GM12878 (cell line): ENCODE results near the gene HS3ST5. TPM values are rescaled to one million over a fixed set of nuclear protein-coding genes. Genes with fewer than 3 reads are reported as not detected.

Source experiments
- BHLHE40 ChIP-seq, 2 experiments: fragments of 450-650 bp in 1 of 2; IDR thresholded peaks; 2 replicates each; pipeline ENCODE4 v1.6.1; 2011 to 2017; ENCODE audit warnings: low read depth in 2 of 2, borderline replicate concordance in 1 of 2, improper control_type of control experiment in 1 of 2, low read length in 1 of 2, mild to moderate bottlenecking in 1 of 2
- EP300 ChIP-seq, 2 experiments: fragments of 150-350 bp in 1 of 2; IDR thresholded peaks; 2 replicates each; pipeline ENCODE4 v1.6.1; 2011 to 2012; ENCODE audit warnings: low read depth in 2 of 2, low read length in 2 of 2, borderline replicate concordance in 1 of 2, improper control_type of control experiment in 1 of 2, inconsistent platforms in 1 of 2; ENCODE audit not compliant: control insufficient read depth in 1 of 2
- ETV6 ChIP-seq, 2 experiments: fragments of 450-650 bp in 1 of 2; IDR thresholded peaks in 1 of 2; conservative IDR thresholded peaks in 1 of 2; 2 replicates each; pipeline ENCODE4 v1.6.1; 2014; ENCODE audit warnings: antibody characterized with exemption in 1 of 2, borderline replicate concordance in 1 of 2, low read depth in 1 of 2, mild to moderate bottlenecking in 1 of 2, moderate library complexity in 1 of 2
- IKZF1 ChIP-seq: fragments of 450-650 bp; conservative IDR thresholded peaks from 2 replicates; pipeline ENCODE4 v1.6.1; 2017; ENCODE audit warnings: antibody characterized with exemption, mild to moderate bottlenecking
- POLR2AphosphoS2 ChIP-seq: IDR thresholded peaks from 2 replicates; pipeline ENCODE4 v1.6.1; 2011; ENCODE audit warnings: low read depth, mild to moderate bottlenecking, low read length, improper control_type of control experiment, moderate library complexity
- TARDBP ChIP-seq: IDR thresholded peaks from 2 replicates; pipeline ENCODE4 v1.6.1; 2016; ENCODE audit warnings: borderline replicate concordance
- polyA plus RNA-seq, 11 experiments: library from polyadenylated mRNA; depleted of rRNA in 4 of 11; unstranded in 6 of 11; stranded (reverse) in 5 of 11; fragments of >200 nt; fragmentation: Nextera tagmentation in 4 of 11; fragmentation: Illumina TruSeq in 1 of 11; extraction: Ambion mirVana in 4 of 11; extraction: Trizol in 1 of 11; gene quantifications; 1 replicate in 1 of 11; 2 replicates in 10 of 11; pipeline versions ENCODE4 v1.2.1 to v1.2.3, GENCODE V29; 2011 to 2016; ENCODE audit warnings: inconsistent platforms in 2 of 11, missing spikeins in 2 of 11, low read depth in 1 of 11
- total RNA-seq, 4 experiments: library from RNA; depleted of rRNA in 3 of 4; stranded (reverse); fragments of >200 nt in 3 of 4; fragmentation: Illumina TruSeq in 1 of 4; extraction: Trizol in 1 of 4; gene quantifications; 2 replicates each; pipeline versions ENCODE4 v1.2.1 to v1.2.3, GENCODE V29; 2013 to 2021
- TF ChIP-seq, protein P1 (sequence below): fragments of 450-650 bp; IDR thresholded peaks from 2 replicates; pipeline ENCODE4 v1.6.1; 2018; ENCODE audit warnings: borderline replicate concordance, mild to moderate bottlenecking; ENCODE audit not compliant: partially characterized antibody
- TF ChIP-seq, protein P2 (sequence below): IDR thresholded peaks from 2 replicates; pipeline ENCODE4 v1.6.1; 2012; ENCODE audit warnings: low read depth, low read length, improper control_type of control experiment

HS3ST5 gene
- total and polyA plus RNA-seq, 10 of the 15 experiments (the other 5 are each of a cell fraction or from before 2014, with no cell fraction given) = 0.04 TPM; not detected in 9

DNA sequence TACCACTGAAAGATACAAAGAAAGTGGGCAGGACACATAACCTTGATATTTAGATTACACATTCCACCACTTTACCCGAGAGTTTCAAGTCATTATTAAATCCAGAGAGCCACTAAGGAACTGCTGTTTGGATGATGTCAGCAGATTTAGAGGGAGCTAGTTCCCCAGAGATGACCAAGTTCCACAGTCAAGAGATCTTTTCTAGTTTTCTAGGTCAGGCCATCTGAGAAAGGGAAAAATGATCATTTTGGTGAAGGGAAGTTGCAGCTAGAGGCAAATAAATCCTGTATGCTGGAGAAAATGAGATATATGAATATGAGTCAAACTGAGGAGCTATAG, 147.8 kb downstream of the HS3ST5 start (continued):
- TF ChIP-seq, protein P1, sequence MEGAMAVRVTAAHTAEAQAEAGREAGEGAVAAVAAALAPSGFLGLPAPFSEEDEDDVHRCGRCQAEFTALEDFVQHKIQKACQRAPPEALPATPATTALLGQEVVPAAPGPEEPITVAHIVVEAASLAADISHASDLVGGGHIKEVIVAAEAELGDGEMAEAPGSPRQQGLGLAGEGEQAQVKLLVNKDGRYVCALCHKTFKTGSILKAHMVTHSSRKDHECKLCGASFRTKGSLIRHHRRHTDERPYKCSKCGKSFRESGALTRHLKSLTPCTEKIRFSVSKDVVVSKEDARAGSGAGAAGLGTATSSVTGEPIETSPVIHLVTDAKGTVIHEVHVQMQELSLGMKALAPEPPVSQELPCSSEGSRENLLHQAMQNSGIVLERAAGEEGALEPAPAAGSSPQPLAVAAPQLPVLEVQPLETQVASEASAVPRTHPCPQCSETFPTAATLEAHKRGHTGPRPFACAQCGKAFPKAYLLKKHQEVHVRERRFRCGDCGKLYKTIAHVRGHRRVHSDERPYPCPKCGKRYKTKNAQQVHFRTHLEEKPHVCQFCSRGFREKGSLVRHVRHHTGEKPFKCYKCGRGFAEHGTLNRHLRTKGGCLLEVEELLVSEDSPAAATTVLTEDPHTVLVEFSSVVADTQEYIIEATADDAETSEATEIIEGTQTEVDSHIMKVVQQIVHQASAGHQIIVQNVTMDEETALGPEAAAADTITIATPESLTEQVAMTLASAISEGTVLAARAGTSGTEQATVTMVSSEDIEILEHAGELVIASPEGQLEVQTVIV = no peak
- no peak for TF ChIP-seq BHLHE40 (IDR thresholded peaks at IDR 0.05; ENCODE audit: borderline replicate concordance in 1 of 2, low read depth in 2 of 2, low read length in 1 of 2)
- no peak for TF ChIP-seq IKZF1
- no peak for TF ChIP-seq ETV6 (conservative IDR thresholded peaks at IDR 0.05 in 1 of 2, IDR thresholded peaks at IDR 0.05 in 1 of 2; ENCODE audit: borderline replicate concordance in 1 of 2, low read depth in 1 of 2)
- TF ChIP-seq, protein P2, sequence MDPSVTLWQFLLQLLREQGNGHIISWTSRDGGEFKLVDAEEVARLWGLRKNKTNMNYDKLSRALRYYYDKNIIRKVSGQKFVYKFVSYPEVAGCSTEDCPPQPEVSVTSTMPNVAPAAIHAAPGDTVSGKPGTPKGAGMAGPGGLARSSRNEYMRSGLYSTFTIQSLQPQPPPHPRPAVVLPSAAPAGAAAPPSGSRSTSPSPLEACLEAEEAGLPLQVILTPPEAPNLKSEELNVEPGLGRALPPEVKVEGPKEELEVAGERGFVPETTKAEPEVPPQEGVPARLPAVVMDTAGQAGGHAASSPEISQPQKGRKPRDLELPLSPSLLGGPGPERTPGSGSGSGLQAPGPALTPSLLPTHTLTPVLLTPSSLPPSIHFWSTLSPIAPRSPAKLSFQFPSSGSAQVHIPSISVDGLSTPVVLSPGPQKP = no peak
- no peak for TF ChIP-seq POLR2AphosphoS2
- no peak for TF ChIP-seq EP300 (IDR thresholded peaks at IDR 0.05; ENCODE audit: borderline replicate concordance in 1 of 2, control insufficient read depth in 1 of 2, low read depth in 2 of 2, low read length in 2 of 2)
- TF ChIP-seq TARDBP = no peak
